Hepatocyte (in vitro differentiated cells): ENCODE data around the gene CAPN11.

Experiments used
- CTCF ChIP-seq: fragments of 200-600 bp; sonication (generic); IDR thresholded peaks from 2 replicates; pipeline ENCODE4 v1.5.1; 2016; ENCODE audit warnings: antibody characterized with exemption, mild to moderate bottlenecking; ENCODE audit not compliant: poor library complexity
- EZH2 ChIP-seq: fragments of 200-600 bp; sonication (generic); IDR thresholded peaks from 2 replicates; pipeline ENCODE4 v1.6.1; 2016; ENCODE audit warnings: antibody characterized with exemption, mild to moderate bottlenecking, borderline replicate concordance

- TF ChIP-seq CTCF, result no peak
- no peak for TF ChIP-seq EZH2
Measured at GRCh38 chr6:44135875-44136274, 22.7 kb upstream of the CAPN11 start.
